ENCODE measurements around the gene ZNF593OS. TPM values are rescaled to one million over a fixed set of nuclear protein-coding genes. Genes with fewer than 3 reads are reported as not detected.

The ZNF593OS gene
- total and polyA plus RNA-seq, 10 of the 15 experiments (the other 5 are each of a cell fraction or from before 2014, with no cell fraction given), result 0.16 to 1.7 (median 0.59) TPM; not detected in 6

- no peaks in the 10 kb centered on the region; the same call in 2 of the 3 replicates for H3K9me3 ChIP-seq (replicated peaks; ENCODE audit: control insufficient read depth, insufficient read depth, low read length)
- 52% methylated on average over 17 of the region's 19 CpGs for WGBS (ENCODE audit: insufficient coverage, insufficient replicate concordance, low lambda C conversion rate, missing lambda C conversion rate)
- no peak overlapping the region for H3K27ac ChIP-seq (ENCODE audit: control insufficient read depth, insufficient read depth)
- RAD21 ChIA-PET (ENCODE audit: unreplicated experiment), result interaction anchor here (0.6 to 0.7 kb wide), 2 partner anchors 129 to 329 kb away, joined by 3 read pairs; no protein-coding TSS in a partner anchor
- FAIRE-seq (no peak), DNase-seq (ENCODE audit: low read depth, low spot score) (no peak), ATAC-seq (no peak)
- H3K4me2 ChIP-seq (ENCODE audit: control insufficient read depth, insufficient read depth), result no peak overlapping the region
- no peaks in the 10 kb centered on the region for H4K20me1 ChIP-seq (ENCODE audit: control insufficient read depth, insufficient read depth)
- H3K4me1 ChIP-seq (ENCODE audit: control insufficient read depth, insufficient read depth, low read length), result peaks cover 4% of the 10 kb centered on the region
- intact Hi-C loops (cut with micrococcal nuclease; ENCODE audit: unreplicated experiment), result loop anchor here (5.0 to 10.0 kb wide), 3 partner anchors 58 to 230 kb away; no protein-coding TSS in a partner anchor
- H3K36me3 ChIP-seq (ENCODE audit: control insufficient read depth in 2 of 2, insufficient read depth in 2 of 2, low read length in 1 of 2), result no peaks in the 10 kb centered on the region
- H3K9ac ChIP-seq (ENCODE audit: control insufficient read depth, insufficient read depth, low read length), result no peak overlapping the region
- CTCF ChIA-PET, result interaction anchor here (0.6 to 1.8 kb wide), 2 partner anchors 24 to 69 kb away, joined by 3 to 8 read pairs; partner anchors contain the start of gene CEP85
- no peak overlapping the region for H2AFZ ChIP-seq (ENCODE audit: control insufficient read depth, low read depth, low read length)
- H3K4me3 ChIP-seq, result no peak overlapping the region
- in situ Hi-C loops (cut with MboI), result no loop called here
- TF ChIP-seq RUNX3 (IDR thresholded peaks at IDR 0.05; ENCODE audit: low read length) (peak; percentile 11; the same call in 1 of the 2 replicates), PKNOX1 (IDR thresholded peaks at IDR 0.05) (no peak), PRDM15 (CRISPR knock-in tag; IDR thresholded peaks at IDR 0.05) (no peak)
- POLR2A ChIA-PET, result interaction anchor here (1.1 kb wide), 1 partner anchor 53 kb away, joined by 3 read pairs; the partner anchor contains the start of gene PDIK1L
- H3K79me2 ChIP-seq (ENCODE audit: control insufficient read depth, insufficient read depth, low read length), result peaks cover 5% of the 10 kb centered on the region
- peaks cover 3 to 13% of the 10 kb centered on the region in 2 experiments for H3K27me3 ChIP-seq (replicated peaks in 1 of 2; ENCODE audit: control insufficient read depth in 2 of 2, insufficient read depth in 2 of 2, low read length in 1 of 2)
- no TSS peak for BruUV-seq (replicated peaks)
- SMC1A ChIA-PET (ENCODE audit: uncharacterized antibody, unreplicated experiment), result no interaction called here
Measured at GRCh38 chr1:26164861-26165842, 6.5 kb downstream of the ZNF593OS start.

Measured in GM12878 (cell line).